Effector CD4-positive, alpha-beta T cell (primary cell): ENCODE results near the gene CPNE5.
"Not testable (repeated sequence)": the region's sequence is repeated elsewhere in the genome, so short reads cannot be mapped to it uniquely, and the experiment has no call there.

ENCODE experiments used
- DNase-seq: peaks from one replicate; pipeline ENCODE4 v3.0.0-alpha.2; 2020

The CPNE5 gene

DNA sequence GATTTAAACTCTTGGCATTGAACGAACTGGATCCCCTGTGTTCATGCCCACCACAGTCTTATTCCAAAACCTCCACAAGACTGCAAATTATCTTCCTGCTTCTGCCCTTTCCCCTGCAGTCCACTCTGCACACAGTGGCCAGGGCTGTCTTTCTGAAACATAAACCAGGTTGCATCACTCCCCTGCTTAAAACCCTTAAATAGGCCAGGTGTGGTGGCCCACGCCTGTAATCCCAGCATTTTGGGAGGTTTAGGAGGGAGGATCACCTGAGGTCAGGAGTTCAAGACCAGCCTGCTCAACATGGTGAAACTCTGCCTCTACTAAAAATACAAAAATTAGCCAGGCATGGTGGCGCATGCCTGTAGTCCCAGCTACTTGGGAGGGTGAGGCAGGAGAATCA lies 26.2 kb downstream of the CPNE5 start:
- not testable (repeated sequence) for DNase-seq

DNA sequence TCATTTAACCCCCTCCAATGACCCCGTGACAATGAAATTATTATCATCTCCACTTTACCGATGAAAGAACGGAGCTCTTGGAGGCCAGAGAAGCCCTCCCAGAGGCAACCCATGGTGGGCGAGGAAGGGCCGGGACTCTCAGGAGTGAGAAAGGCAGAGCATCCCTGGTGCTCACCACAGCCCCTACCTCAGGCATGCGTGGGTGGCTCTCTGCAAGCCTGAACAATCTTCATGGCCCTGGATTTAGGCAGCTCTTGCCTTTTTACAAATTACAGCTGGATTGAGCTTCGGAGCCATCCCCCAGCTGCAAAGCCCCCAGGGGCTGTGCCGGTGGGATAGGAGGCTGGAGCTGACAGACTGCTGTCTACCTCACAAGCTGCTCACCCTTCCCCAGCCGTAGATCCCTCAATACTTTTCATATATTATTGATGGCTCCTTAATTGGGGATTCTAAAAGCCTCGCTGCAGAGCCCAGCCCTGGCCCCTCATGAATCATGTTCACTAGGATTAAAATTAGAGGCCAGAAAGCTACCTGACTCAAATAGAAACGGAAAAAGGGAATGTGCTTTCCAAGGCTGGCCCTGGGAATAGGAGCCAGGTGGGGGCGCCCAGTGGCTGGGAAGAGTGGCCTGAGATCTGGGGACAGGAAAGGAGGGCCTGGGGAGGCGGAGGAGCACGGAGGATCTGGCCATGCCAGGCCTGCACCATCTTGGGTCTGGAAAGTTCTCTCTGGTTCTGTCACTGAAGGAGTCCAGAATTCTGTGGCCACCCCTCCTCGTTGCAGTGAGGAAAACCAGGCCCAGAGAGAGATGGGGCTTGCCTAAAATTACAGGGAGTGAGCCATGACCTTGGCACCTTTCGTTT lies 29.1 kb downstream of the CPNE5 start:
- DNase-seq = no peak

GRCh38 chr6:36809156-36809555 lies 30.1 kb downstream of the CPNE5 start:
- no peak for DNase-seq

GRCh38 chr6:36808634-36809033 lies 30.6 kb downstream of the CPNE5 start:
- DNase-seq = no peak

GRCh38 chr6:36807750-36808149 lies 31.5 kb downstream of the CPNE5 start:
- DNase-seq = no peak

DNA sequence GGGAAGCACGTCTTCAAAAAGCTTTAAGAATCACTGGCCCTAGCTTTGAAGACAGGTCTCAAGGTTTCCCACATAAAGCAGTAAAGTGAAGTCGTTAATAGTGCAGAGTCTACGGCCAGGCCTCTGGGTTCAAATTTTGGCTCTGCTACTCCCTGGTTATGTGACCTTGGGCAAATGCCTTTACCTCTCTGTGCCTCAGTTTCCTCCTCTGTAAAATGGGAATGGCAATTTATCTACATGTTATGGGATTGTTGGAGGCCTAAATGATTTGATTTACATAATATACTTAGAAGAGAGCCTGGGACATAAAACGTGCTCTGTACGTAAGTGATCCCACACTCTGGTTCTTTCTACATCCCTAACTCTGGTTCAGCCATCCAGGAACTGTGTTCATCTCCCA lies 32.1 kb downstream of the CPNE5 start:
- no peak for DNase-seq

- no peak for DNase-seq
Observed at GRCh38 chr6:36805917-36806316, 33.3 kb downstream of the CPNE5 start.

GRCh38 chr6:36805096-36805797 lies 34.0 kb downstream of the CPNE5 start:
- no peak for DNase-seq

GRCh38 chr6:36804563-36804962 lies 34.7 kb downstream of the CPNE5 start:
- DNase-seq = no peak

- no peak for DNase-seq
Observed at GRCh38 chr6:36803908-36804307, 35.3 kb downstream of the CPNE5 start.

DNA sequence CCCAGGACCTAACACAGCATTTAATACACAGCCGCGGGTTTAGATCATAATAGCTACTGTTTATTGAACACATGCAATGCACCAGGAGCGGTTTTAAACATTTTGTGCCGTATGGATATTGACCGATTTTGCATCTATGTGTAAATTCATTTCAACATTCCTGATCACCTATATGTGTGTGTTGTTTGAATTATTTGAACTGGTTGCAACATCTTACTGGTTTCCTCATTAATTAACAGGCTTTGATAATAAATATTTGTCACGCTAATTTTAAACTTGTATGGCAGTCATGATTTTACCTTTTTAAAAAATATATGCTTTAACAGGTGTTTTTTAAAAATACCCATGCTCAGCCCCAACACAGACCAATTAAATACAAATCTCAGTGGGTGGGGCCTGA lies 35.8 kb downstream of the CPNE5 start:
- DNase-seq = no peak

DNA sequence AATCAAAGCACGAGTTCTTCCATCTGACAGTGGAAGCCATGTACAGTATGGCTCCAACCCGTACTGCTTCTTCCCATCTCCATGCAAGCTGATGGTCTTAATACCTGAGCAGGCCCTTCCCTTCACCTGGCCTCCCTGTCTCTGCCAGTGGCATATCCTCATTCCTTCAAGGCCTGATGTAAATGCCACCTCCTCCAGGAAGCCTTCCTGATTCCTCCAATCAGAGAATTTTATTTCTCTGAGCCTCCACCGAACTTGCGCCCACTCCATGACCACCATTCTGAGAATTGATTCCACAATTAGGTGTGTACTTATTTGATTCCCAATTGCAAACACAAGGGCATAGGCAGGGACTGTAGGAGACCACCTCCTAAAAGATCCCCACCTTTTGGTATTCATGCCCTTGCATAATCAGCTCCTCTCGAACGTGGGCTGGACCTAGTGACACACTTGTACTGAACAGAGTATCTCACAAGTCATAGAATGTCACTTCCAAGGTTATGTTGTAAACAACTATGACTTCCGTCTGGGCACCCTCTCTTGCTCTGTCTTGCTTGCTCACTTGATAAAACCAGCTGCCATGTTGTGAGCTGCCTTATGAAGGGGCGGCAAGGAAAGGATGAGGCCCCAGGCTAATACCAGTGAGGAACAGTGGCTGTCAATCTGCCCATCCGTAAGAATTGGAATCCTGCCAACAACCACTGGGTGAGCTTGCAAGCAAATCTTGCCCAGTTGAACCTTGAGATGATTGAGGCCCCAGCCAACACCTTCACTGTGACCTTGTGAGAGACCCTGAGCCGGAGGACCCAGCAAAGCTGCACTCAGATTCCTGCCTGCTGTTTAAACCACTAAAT lies 38.8 kb downstream of the CPNE5 start:
- no peak for DNase-seq

GRCh38 chr6:36798852-36799251 lies 40.4 kb downstream of the CPNE5 start:
- no peak for DNase-seq

DNA sequence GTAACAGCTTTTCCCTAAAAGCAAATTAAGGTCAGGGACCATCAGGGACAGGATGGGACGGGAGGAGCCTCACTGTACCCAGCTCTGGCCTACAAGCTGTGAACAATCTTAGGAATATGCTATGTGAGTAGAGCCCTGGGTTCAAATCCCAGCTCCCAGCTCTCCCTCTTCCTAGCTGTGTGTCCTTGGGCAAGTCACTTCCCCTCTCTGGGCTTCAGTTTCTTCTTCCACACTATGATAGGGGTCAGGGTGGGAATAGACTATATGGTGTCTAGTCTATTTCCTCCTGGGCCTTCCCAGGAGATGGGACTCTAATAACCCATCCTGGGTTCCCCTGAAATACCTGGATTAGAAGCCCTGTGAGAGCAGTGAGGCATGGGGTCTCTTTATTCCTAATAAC lies 41.6 kb downstream of the CPNE5 start:
- no peak for DNase-seq

GRCh38 chr6:36797055-36797454 lies 42.2 kb downstream of the CPNE5 start:
- no peak for DNase-seq

DNA sequence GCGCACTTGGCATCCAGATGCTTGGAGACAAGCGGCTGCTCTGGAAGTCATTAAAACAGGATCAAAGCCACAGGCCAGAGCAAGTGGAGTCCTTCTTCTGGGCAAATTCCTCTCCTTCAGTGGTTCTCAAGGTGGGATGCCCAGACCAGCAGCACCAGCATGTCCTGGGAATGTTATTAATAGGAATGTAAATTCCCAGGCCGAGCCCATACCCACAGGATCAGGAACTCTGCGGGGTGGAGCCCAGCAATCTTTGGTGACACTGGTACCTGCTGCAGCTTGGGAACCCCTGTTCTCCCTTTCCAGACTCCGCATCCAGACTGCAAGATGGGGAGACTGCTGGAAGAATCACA lies 44.6 kb downstream of the CPNE5 start:
- no peak for DNase-seq

DNA sequence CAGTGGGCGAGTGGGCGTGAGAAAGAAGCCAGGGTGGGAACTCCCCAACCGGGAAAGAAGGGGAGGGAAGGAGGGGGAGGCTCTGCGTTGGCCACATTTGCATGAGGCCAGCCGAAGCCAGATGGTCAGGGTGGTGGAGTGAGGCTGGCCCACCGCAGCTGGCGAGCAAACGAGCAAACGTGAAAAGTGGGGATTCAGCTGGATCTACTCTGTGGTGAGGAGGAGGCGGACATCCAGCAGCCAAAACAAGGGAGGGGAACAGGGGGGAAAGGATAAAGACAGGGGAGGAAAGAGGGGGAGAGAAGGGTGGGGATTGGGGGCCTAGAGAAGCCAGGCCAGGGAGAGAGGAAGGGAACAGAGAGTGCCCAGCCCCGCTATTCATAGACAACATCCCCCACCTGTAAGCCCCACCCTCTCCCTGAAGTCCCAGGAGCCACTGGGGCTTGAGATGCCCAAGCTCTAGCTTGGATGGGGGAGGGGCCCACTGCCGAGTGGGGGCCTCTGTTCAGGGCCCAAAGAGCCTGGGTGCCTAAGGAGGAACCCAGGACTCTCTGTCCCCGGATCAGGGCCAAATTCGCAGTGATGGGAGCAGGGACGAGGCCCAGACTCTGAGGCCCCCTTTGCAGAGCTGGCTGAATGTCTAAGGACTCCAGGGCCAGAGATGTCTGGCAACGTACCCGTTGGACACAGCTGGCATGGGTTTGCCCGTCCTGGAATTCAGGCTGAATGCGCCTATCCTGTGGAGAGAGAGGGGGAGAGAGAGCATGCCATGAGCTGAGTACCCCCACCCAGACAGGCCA lies 45.1 kb downstream of the CPNE5 start:
- DNase-seq = no peak

DNA sequence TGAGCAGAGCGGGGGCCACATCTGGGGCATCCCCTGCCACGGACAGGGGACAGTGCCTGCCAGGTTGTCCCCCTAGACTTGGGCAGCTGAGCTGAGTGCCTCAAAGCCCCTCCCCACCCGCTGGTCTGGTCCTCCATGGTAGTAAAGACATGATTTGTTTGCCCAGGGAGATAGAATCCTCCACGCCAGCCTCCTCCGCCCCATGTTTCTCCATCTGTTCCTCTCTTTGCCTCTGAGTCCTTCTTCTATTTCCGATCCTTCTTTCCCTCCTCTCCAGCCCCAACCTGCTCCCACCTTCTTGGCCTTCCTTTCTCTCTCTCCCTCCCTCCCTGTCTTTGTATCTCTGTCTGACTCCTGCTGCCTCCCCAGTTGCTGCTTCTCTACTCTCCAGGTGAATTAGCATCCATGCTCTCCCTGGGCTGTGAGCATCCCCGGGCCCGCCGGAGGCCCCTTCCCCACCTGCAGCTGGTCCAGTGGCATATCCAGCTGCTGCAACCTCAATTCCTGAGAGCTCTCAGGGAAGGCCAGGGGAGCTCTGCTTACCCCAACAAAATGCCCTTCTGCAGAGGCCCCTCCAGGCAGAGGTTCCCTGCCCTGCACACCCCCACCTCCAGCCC lies 45.8 kb downstream of the CPNE5 start:
- DNase-seq = no peak

DNA sequence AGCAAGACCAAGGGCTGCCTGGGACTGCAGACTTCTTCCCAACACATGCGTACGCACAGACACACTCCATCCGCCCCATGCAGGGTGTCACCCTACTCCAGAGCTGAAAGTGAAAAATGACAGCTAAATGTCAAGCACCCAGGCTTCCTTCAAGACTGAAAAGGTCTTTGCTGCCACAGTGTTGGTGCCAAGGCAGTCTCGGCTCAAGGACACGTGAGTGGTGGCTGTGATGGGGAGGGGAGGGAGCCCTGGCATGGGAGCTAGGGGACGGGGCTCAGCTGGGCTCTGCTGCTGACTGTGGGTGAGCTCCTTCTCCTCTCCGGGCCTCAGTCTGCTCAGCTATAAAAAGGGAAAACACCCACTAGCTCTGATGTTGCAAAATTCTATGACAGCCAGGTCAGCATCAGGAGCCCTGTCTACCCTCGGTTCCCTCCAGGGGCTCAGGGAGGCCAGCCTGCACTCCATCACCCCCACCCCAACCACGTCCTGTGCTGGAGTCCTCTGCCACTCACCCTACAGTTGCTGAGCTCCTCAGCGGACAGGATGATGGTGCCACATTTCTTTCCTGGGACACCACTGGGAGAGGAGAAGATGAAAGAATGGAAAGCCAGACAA lies 47.6 kb downstream of the CPNE5 start:
- DNase-seq = no peak

DNA sequence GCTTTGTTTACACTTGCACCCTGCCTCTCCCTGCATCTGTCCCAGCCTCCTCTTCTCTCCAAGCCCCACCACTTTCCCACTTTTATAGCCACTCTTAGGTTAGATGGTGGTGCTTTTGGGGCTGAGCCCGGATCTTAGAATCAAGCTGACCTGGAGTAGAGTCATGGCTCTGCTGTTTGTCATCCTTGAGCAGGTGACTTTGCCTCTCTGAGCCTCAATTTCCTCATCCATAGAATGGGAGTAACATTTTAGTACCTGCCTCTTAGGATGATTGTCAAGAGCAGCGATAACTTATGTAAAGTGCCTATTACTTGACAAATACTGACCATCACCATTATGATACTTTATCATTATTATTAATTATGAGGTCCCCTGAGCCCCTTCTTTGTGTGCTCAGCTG lies 48.2 kb downstream of the CPNE5 start:
- DNase-seq = no peak

DNA sequence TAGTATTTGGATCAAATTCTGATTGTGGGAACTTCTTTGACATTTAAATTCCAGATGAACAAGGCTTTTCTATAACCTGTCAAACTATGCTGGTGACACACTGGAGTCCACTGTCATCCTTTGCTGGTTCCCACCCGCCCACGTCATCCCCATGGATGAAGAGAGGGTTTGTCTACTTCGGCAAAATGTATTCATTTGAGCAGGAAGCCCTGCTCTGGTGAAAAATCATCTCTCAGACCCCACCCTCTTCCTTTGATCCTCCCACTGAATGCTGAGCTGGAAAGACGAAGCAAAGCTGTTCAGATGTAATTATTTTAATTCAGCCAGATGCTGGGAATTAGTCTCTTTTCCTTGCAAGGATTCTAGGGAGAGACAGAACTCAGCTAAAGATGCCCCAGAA lies 50.5 kb downstream of the CPNE5 start:
- DNase-seq = no peak

DNA sequence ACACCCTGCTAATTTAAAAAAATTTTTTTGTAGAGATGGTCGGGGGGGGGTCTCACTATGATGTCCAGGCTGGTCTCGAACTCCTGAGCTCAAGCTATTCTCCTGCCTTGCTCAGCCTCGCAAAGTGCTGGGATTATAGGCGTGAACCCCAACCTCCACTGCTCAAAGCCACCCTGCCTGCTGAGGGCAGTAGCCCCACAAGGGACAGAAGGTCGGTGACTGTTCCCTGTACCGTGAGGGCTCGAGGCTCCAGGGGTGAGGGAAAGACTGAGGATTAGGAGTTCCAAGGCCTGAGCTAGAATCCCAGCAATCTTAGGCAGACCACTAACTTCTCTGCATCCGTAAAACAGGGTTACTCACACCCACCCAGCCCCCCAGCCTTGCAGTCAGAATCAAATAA lies 51.1 kb downstream of the CPNE5 start:
- DNase-seq = no peak
